GM19240 (cell line): ENCODE results near the gene OR2D3.
"Not testable (repeated sequence)": the region's sequence is repeated elsewhere in the genome, so short reads cannot be mapped to it uniquely, and the experiment has no call there.

Experiments used
- DNase-seq: peaks from one replicate; pipeline ENCODE4 v3.0.0; 2011; ENCODE audit warnings: low spot score; ENCODE audit not compliant: insufficient read length

The OR2D3 gene

GRCh38 chr11:6927030-6927617 lies 6.3 kb downstream of the OR2D3 start:
- no peak for DNase-seq

DNA sequence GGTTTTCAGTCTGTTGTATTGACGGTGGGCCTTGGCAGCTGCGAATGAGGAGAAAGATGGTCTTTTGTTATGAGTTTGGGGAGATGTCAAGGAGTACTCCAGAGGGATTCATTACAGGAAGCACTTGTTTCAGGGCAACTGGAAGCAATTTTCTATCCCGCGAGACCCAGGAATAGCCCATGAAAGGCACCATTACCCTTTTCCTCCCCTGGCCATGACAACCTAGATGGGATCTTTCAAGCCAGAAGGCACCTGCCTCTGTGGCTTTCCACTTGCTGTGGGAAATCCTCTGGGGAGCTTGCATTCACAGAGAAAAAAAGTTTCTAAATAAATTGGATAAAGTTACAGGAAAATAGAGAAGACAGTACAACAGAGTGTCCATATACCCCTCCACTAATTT lies 8.1 kb downstream of the OR2D3 start:
- DNase-seq: no peak

DNA sequence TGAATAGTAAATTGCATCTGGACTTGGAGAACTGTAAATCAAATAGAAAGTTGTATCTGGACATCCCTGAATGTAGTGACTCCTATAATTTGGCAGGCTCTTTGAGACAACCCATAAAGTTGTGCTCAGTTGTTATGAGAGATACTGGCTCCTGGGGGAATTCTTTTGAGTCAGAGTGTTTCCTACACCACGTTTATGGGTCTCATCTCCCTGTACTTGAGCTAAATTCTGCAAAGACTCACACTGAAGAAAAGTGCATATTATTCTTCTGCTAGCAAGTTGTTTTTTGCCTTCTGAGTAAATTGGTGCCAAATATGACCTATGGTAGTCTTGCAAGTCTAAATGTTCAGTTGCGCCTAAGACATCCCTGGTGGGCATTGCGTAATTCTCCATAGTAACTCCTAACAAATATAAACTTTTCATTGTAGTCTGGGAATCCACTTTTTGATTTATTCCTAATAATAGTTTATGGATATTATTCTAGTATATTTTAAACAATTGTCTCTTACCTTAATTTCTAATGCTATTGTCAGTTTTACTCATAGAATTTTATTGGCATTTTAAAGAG lies 10.4 kb downstream of the OR2D3 start:
- DNase-seq: no peak

GRCh38 chr11:6932145-6932544 lies 11.3 kb downstream of the OR2D3 start:
- no peak for DNase-seq

- no peak for DNase-seq
These were observed 21.2 kb downstream of the OR2D3 start for GRCh38 chr11:6941970-6942369.

GRCh38 chr11:6943131-6943530 lies 22.3 kb downstream of the OR2D3 start:
- no peak for DNase-seq

GRCh38 chr11:6954248-6954647 lies 33.4 kb downstream of the OR2D3 start:
- DNase-seq: not testable (repeated sequence)

DNA sequence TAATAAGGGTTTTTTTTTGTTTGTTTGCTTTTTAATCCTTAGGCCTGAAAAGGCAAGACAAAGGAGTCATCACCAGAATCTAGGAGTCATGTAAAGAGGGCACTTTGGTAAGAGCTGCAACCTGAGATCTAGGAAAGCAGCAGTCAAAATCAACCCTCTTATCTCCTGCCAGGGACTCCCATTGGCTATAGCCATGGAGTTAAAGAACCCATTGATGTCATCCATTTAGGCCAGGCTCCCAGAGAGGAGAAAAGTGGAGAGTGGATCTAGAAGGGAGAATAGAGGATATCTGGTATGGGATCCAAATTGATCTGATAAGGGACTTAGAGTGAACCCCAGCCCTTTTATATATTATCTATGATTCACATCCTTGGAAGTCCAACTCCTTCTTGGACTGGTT lies 41.3 kb downstream of the OR2D3 start:
- DNase-seq: no peak

DNA sequence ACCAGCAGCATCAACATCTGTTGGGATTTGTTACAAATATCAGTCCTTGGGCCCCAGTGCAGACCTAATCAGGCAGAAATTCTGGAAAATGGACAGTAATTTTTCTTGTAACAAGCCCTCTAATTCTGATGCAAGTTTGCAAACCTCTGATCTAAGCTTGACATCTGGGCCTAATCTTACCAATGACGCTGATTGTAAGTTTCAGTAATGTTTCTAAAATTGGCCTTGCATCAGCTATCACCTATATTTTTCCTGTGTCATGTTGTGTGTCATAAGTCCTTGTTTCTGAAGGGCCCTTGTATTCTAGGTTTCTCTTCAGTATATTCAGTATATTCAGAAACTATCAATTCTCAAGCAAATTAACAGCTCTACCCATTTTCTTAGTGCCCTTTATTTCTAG lies 41.9 kb downstream of the OR2D3 start:
- no peak for DNase-seq

DNA sequence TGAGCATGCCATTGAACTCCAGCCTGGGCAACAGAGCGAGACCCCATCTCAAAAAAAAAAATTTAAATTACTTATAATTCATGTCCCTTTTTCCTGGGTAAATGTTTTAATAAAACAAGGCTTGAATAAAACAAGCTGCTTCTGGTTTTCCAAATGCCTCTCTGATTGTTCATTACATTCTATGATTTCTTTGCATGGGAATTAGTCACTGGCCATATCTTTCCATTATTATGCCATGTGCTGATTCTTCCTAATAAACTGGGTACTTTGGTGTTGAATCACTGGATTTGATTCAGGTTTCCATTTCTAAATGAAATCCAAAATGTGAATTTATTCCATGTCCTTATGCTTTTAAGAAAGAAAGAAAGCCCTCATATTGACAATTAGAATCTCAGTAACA lies 48.0 kb downstream of the OR2D3 start:
- no peak for DNase-seq

DNA sequence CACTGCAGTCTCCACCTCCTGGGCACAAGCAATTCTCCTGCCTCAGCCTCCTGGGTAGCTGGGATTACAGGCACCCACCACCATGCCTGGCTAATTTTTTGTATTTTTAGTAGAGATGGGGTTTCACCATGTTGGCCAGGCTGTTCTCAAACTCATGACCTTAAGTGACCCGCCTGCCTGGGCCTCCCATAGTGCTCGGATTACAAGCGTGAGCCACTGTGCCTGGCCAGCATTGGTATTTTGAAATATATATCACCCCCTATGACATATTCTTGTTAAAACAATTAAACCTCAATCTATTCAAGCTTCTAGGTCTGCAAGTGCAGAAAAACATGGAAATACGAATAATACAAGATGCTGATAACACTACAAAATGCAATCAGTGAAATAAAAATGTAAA lies 49.1 kb downstream of the OR2D3 start:
- DNase-seq: not testable (repeated sequence)
